GM12878 (cell line): Measurements from ENCODE around the gene FAM187B. TPM values are rescaled to one million over a fixed set of nuclear protein-coding genes. Genes with fewer than 3 reads are reported as not detected.
A peak's percentile ranks its signal among the peaks of the same experiment; 100 is the strongest.

Experiments used
- ASH2L ChIP-seq: fragments of 300-600, 200-600 bp; sonication (generic); IDR thresholded peaks from 2 replicates; pipeline ENCODE4 v1.6.1; 2017; ENCODE audit warnings: low read depth, mild to moderate bottlenecking, borderline replicate concordance
- BCL11A ChIP-seq: IDR thresholded peaks from 2 replicates; pipeline ENCODE4 v1.6.1; 2011; ENCODE audit warnings: low read depth, low read length
- BCL3 ChIP-seq: IDR thresholded peaks from 2 replicates; pipeline ENCODE4 v1.6.1; 2011; ENCODE audit warnings: borderline replicate concordance, low read depth, mild to moderate bottlenecking, moderate library complexity, low read length; ENCODE audit not compliant: insufficient read depth, poor library complexity, severe bottlenecking
- CHD4 ChIP-seq: fragments of 200-600 bp; sonication (generic); IDR thresholded peaks from 2 replicates; pipeline ENCODE4 v1.6.1; 2016; ENCODE audit warnings: mild to moderate bottlenecking
- EZH2 ChIP-seq: IDR thresholded peaks from 2 replicates; pipeline ENCODE4 v1.6.1; 2012; ENCODE audit warnings: low read depth, mild to moderate bottlenecking, control low read depth, inconsistent platforms, low read length, borderline replicate concordance; ENCODE audit not compliant: control insufficient read depth
- FOXK2 ChIP-seq: fragments of 450-650 bp; IDR thresholded peaks from 2 replicates; pipeline ENCODE4 v1.6.1; 2017; ENCODE audit warnings: mild to moderate bottlenecking, moderate library complexity
- FOXM1 ChIP-seq: IDR thresholded peaks from 2 replicates; pipeline ENCODE4 v1.6.1; 2012; ENCODE audit warnings: low read depth, mild to moderate bottlenecking, inconsistent platforms, low read length, moderate library complexity
- HDAC2 ChIP-seq: fragments of 200-600 bp; sonication (generic); IDR thresholded peaks from 2 replicates; pipeline ENCODE4 v1.6.1; 2017
- MYC ChIP-seq: IDR thresholded peaks from 2 replicates; pipeline ENCODE4 v1.6.1; 2011; ENCODE audit warnings: mild to moderate bottlenecking, low read length, moderate library complexity, inconsistent platforms; ENCODE audit not compliant: insufficient read depth, insufficient replicate concordance, insufficient read length, severe bottlenecking
- NFYB ChIP-seq: IDR thresholded peaks from 2 replicates; pipeline ENCODE4 v1.6.1; 2011; ENCODE audit warnings: low read depth, mild to moderate bottlenecking, low read length, improper control_type of control experiment, moderate library complexity; ENCODE audit not compliant: insufficient read depth
- NR2C1 ChIP-seq: fragments of 450-650 bp; IDR thresholded peaks from 2 replicates; pipeline ENCODE4 v1.6.1; 2017; ENCODE audit warnings: antibody characterized with exemption, mild to moderate bottlenecking, moderate library complexity
- PBX3 ChIP-seq: IDR thresholded peaks from 2 replicates; pipeline ENCODE4 v1.6.1; 2011; ENCODE audit warnings: mild to moderate bottlenecking, low read depth, low read length, moderate library complexity; ENCODE audit not compliant: insufficient replicate concordance
- POLR2A ChIP-seq: IDR thresholded peaks from 2 replicates; pipeline ENCODE4 v1.6.1; 2011; ENCODE audit warnings: low read depth, mild to moderate bottlenecking, low read length
- RUNX3 ChIP-seq: IDR thresholded peaks from 2 replicates; pipeline ENCODE4 v1.6.1; 2012; ENCODE audit warnings: low read length, inconsistent platforms
- SMARCA5 ChIP-seq: fragments of 450-650 bp; IDR thresholded peaks from 2 replicates; pipeline ENCODE4 v1.6.1; 2017; ENCODE audit warnings: mild to moderate bottlenecking
- SREBF1 ChIP-seq: IDR thresholded peaks from 2 replicates; pipeline ENCODE4 v1.6.1; 2012; ENCODE audit warnings: mild to moderate bottlenecking, low read length
- SREBF2 ChIP-seq: IDR thresholded peaks from 2 replicates; pipeline ENCODE4 v1.6.1; 2012; ENCODE audit warnings: mild to moderate bottlenecking, low read length
- STAT1 ChIP-seq: fragments of 450-650 bp; conservative IDR thresholded peaks from 2 replicates; pipeline ENCODE4 v1.6.1; 2014; ENCODE audit warnings: antibody characterized with exemption, mild to moderate bottlenecking
- ZBED1 ChIP-seq: IDR thresholded peaks from 2 replicates; pipeline ENCODE4 v1.6.1; 2016; ENCODE audit warnings: borderline replicate concordance
- polyA plus RNA-seq, 11 experiments: library from polyadenylated mRNA; depleted of rRNA in 4 of 11; unstranded in 6 of 11; stranded (reverse) in 5 of 11; fragments of >200 nt; fragmentation: Nextera tagmentation in 4 of 11; fragmentation: Illumina TruSeq in 1 of 11; extraction: Ambion mirVana in 4 of 11; extraction: Trizol in 1 of 11; gene quantifications; 1 replicate in 1 of 11; 2 replicates in 10 of 11; pipeline versions ENCODE4 v1.2.1 to v1.2.3, GENCODE V29; 2011 to 2016; ENCODE audit warnings: inconsistent platforms in 2 of 11, missing spikeins in 2 of 11, low read depth in 1 of 11
- total RNA-seq, 4 experiments: library from RNA; depleted of rRNA in 3 of 4; stranded (reverse); fragments of >200 nt in 3 of 4; fragmentation: Illumina TruSeq in 1 of 4; extraction: Trizol in 1 of 4; gene quantifications; 2 replicates each; pipeline versions ENCODE4 v1.2.1 to v1.2.3, GENCODE V29; 2013 to 2021
- TF ChIP-seq, protein P1 (sequence below): fragments of 450-650 bp; IDR thresholded peaks from 2 replicates; pipeline ENCODE4 v1.6.1; 2017; ENCODE audit warnings: mild to moderate bottlenecking, low read depth, inconsistent platforms; ENCODE audit not compliant: poor library complexity, severe bottlenecking
- TF ChIP-seq, protein P2 (sequence below): fragments of 450-650 bp; IDR thresholded peaks from 2 replicates; pipeline ENCODE4 v1.6.1; 2017; ENCODE audit warnings: mild to moderate bottlenecking
- TF ChIP-seq, protein P3 (sequence below), 3 experiments: IDR thresholded peaks in 2 of 3; conservative IDR thresholded peaks in 1 of 3; 2 replicates each; pipeline ENCODE4 v1.5.1; 2011; ENCODE audit warnings: low read depth in 3 of 3, low read length in 3 of 3, mild to moderate bottlenecking in 3 of 3, control low read depth in 2 of 3, moderate library complexity in 2 of 3, inconsistent platforms in 1 of 3, mixed read lengths in 1 of 3; ENCODE audit not compliant: control insufficient read depth in 2 of 3, insufficient read depth in 1 of 3; ENCODE audit errors: extremely low read depth in 1 of 3

FAM187B gene
- total and polyA plus RNA-seq, 10 of the 15 experiments (the other 5 are each of a cell fraction or from before 2014, with no cell fraction given) = 0.05 TPM; not detected in 9

DNA sequence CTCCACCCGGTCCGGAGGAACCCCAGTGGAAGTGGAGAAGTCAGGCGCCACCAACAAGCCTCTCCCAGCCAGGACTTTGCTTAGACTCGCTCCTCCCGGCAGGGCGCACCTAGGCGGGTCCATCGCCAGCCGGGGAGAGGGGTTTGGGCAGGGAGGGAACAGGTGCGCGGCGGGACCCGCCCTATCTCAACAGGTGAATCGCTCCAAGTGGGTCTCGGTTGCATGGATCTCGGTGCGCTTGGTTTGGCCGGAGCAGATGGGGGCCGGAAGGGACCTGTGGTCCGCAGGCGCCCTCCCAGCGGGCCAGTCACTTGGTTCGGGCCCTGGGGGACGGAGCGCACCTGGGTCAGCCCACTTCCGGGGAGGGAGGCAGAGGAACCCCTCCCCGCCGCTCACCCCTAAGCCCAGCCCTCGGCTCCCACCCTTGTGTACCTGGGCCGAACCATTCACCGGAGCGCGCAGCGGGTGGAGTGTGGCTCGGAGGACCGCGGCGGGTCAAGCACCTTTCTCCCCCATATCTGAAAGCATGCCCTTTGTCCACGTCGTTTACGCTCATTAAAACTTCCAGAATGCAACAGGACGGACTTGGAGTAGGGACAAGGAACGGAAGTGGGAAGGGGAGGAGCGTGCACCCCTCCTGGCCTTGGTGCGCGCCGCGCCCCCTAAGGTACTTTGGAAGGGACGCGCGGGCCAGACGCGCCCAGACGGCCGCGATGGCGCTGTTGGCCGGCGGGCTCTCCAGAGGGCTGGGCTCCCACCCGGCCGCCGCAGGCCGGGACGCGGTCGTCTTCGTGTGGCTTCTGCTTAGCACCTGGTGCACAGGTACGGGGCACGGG is 20.0 kb upstream of the FAM187B start, which contains the start of gene LSR (continued):
- TF ChIP-seq HDAC2 (0 out of 2 replicates have a peak, but pooled peaks have one; percentile 82), ASH2L (no peak), STAT1 (peak; percentile 48; the same call in 1 of the 2 replicates), NR2C1 (no peak), SREBF2 (no peak), NFYB (no peak), SREBF1 (peak; percentile 95), FOXK2 (peak; percentile 99), SMARCA5 (no peak; the same call in none of the 2 replicates), ZBED1 (no peak), EZH2 (no peak), BCL3 (no peak), MYC (no peak), FOXM1 (no peak; the same call in 1 of the 2 replicates), BCL11A (no peak), POLR2A (peak; percentile 97), PBX3 (no peak), RUNX3 (peak; percentile 23), CHD4 (no peak)
- TF ChIP-seq, protein P1, sequence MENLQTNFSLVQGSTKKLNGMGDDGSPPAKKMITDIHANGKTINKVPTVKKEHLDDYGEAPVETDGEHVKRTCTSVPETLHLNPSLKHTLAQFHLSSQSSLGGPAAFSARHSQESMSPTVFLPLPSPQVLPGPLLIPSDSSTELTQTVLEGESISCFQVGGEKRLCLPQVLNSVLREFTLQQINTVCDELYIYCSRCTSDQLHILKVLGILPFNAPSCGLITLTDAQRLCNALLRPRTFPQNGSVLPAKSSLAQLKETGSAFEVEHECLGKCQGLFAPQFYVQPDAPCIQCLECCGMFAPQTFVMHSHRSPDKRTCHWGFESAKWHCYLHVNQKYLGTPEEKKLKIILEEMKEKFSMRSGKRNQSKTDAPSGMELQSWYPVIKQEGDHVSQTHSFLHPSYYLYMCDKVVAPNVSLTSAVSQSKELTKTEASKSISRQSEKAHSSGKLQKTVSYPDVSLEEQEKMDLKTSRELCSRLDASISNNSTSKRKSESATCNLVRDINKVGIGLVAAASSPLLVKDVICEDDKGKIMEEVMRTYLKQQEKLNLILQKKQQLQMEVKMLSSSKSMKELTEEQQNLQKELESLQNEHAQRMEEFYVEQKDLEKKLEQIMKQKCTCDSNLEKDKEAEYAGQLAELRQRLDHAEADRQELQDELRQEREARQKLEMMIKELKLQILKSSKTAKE = peak; percentile 82
- TF ChIP-seq, protein P2, sequence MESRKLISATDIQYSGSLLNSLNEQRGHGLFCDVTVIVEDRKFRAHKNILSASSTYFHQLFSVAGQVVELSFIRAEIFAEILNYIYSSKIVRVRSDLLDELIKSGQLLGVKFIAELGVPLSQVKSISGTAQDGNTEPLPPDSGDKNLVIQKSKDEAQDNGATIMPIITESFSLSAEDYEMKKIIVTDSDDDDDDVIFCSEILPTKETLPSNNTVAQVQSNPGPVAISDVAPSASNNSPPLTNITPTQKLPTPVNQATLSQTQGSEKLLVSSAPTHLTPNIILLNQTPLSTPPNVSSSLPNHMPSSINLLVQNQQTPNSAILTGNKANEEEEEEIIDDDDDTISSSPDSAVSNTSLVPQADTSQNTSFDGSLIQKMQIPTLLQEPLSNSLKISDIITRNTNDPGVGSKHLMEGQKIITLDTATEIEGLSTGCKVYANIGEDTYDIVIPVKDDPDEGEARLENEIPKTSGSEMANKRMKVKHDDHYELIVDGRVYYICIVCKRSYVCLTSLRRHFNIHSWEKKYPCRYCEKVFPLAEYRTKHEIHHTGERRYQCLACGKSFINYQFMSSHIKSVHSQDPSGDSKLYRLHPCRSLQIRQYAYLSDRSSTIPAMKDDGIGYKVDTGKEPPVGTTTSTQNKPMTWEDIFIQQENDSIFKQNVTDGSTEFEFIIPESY = peak; percentile 13; the same call in 1 of the 2 replicates
- TF ChIP-seq, protein P3, sequence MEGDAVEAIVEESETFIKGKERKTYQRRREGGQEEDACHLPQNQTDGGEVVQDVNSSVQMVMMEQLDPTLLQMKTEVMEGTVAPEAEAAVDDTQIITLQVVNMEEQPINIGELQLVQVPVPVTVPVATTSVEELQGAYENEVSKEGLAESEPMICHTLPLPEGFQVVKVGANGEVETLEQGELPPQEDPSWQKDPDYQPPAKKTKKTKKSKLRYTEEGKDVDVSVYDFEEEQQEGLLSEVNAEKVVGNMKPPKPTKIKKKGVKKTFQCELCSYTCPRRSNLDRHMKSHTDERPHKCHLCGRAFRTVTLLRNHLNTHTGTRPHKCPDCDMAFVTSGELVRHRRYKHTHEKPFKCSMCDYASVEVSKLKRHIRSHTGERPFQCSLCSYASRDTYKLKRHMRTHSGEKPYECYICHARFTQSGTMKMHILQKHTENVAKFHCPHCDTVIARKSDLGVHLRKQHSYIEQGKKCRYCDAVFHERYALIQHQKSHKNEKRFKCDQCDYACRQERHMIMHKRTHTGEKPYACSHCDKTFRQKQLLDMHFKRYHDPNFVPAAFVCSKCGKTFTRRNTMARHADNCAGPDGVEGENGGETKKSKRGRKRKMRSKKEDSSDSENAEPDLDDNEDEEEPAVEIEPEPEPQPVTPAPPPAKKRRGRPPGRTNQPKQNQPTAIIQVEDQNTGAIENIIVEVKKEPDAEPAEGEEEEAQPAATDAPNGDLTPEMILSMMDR (IDR thresholded peaks at IDR 0.05 in 2 of 3, conservative IDR thresholded peaks at IDR 0.05 in 1 of 3; ENCODE audit: control insufficient read depth in 2 of 3, extremely low read depth in 1 of 3, insufficient read depth in 1 of 3, low read depth in 3 of 3, low read length in 3 of 3) = no peak
